Mesendoderm (in vitro differentiated cells): ENCODE measurements around the gene RASA3.

Source experiments
- DNase-seq: peaks from one replicate; pipeline ENCODE4 v3.0.0; 2013
- H2AK5ac ChIP-seq: 2 replicates; pipeline ENCODE4 v1.6.1; 2013; ENCODE audit warnings: low read length, inconsistent platforms
- H2BK120ac ChIP-seq: 2 replicates; pipeline ENCODE4 v1.6.1; 2013; ENCODE audit warnings: low read depth, mild to moderate bottlenecking, low read length, moderate library complexity, mixed read lengths
- H2BK15ac ChIP-seq: replicated peaks from 2 replicates; pipeline ENCODE4 v1.6.1; 2013; ENCODE audit warnings: low read depth, mild to moderate bottlenecking, moderate library complexity
- H2BK5ac ChIP-seq: 2 replicates; pipeline ENCODE4 v1.6.1; 2013; ENCODE audit warnings: low read length, inconsistent platforms
- H3K18ac ChIP-seq: 2 replicates; pipeline ENCODE4 v1.6.1; 2013; ENCODE audit warnings: mild to moderate bottlenecking, low read length, mixed read lengths
- H3K23ac ChIP-seq: one replicate; pipeline ENCODE4 v1.6.1; 2013; ENCODE audit warnings: low read length
- H3K27ac ChIP-seq: 2 replicates; pipeline ENCODE4 v1.5.1; 2013; ENCODE audit warnings: low read depth, mild to moderate bottlenecking, inconsistent platforms, low read length, moderate library complexity
- H3K27me3 ChIP-seq: 2 replicates; pipeline ENCODE4 v1.6.1; 2013; ENCODE audit warnings: low read length, control low read depth, mild to moderate bottlenecking, inconsistent platforms; ENCODE audit not compliant: insufficient read depth, poor library complexity
- H3K36me3 ChIP-seq: 2 replicates; pipeline ENCODE4 v1.6.1; 2013; ENCODE audit warnings: low read length, inconsistent platforms; ENCODE audit not compliant: control insufficient read depth, insufficient read depth
- H3K4ac ChIP-seq: one replicate; pipeline ENCODE4 v1.6.1; 2013; ENCODE audit warnings: low read depth, mild to moderate bottlenecking, low read length, moderate library complexity
- H3K4me1 ChIP-seq: 2 replicates; pipeline ENCODE4 v1.6.1; 2013; ENCODE audit warnings: low read depth, low read length, inconsistent platforms; ENCODE audit not compliant: control insufficient read depth
- H3K4me2 ChIP-seq: 2 replicates; pipeline ENCODE4 v1.6.1; 2013; ENCODE audit warnings: low read length
- H3K4me3 ChIP-seq: 2 replicates; pipeline ENCODE4 v1.5.1; 2013; ENCODE audit warnings: mild to moderate bottlenecking, low read length
- H3K56ac ChIP-seq: one replicate; pipeline ENCODE4 v1.6.1; 2013; ENCODE audit warnings: low read length
- H3K79me1 ChIP-seq: 2 replicates; pipeline ENCODE4 v1.6.1; 2013; ENCODE audit warnings: low read length, inconsistent platforms
- H3K79me2 ChIP-seq: 2 replicates; pipeline ENCODE4 v1.6.1; 2013; ENCODE audit warnings: mild to moderate bottlenecking, low read length; ENCODE audit not compliant: control insufficient read depth, insufficient read depth
- H3K9ac ChIP-seq: 2 replicates; pipeline ENCODE4 v1.6.1; 2013; ENCODE audit warnings: low read length, inconsistent platforms
- H4K5ac ChIP-seq: one replicate; pipeline ENCODE4 v1.6.1; 2013; ENCODE audit warnings: low read length
- H4K8ac ChIP-seq: one replicate; pipeline ENCODE4 v1.6.1; 2013; ENCODE audit warnings: low read depth, mild to moderate bottlenecking, control low read depth, low read length, moderate library complexity
- WGBS: extraction: QIAGEN DNeasy Blood & Tissue Kit; methylation state at CpG from one replicate; pipeline ENCODE4 v1.1.7; 2013; ENCODE audit warnings: low lambda C conversion rate, missing lambda C conversion rate; ENCODE audit not compliant: insufficient coverage; ENCODE audit errors: extremely low coverage; 5-methylcytosine and 5-hydroxymethylcytosine counted together

The RASA3 gene

DNA sequence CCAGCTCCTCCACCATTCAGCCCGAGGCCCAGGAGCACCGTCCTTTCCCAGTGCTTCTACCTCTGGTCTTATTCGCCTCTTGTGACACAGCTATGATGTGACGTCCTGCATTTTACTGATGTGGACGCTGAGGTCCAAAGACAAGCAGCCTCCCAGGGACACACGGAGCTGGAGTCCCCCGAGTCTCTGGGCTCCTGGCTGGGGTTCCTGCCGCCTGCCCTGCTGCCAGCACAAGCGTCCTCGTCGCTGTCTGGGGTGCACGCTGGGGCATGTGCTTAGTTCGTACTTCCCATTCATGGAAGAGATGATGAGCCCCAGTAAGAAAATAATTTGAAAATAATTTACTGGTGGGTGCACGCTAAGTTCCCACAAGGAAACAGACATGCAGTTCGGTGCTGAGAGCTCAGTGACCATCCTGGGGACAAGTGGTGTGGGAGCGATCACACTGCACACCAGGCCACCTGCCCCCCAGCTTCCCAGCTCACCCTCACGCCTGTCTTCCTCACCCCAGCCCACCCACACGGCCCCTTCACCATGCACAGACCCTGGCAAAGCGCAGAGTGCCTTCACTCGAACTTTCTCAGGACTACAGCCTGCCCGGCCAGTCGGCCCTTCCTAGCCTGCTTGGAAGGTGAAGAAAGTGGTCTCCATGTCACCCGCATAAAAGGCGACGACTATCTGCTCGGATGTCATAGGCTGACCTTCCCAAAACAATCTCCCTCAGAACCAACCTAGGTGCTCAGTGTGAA, 32.4 kb upstream of the RASA3 start:
- Histone ChIP-seq H3K27me3 (no peaks in the 10 kb centered on the region), H3K9ac (no peak overlapping the region), H3K56ac (no peak overlapping the region), H4K5ac (no peak overlapping the region), H3K18ac (no peak overlapping the region), H2BK5ac (no peak overlapping the region), H4K8ac (no peak overlapping the region), H3K79me1 (no peaks in the 10 kb centered on the region), H2BK15ac (no peak overlapping the region), H3K79me2 (no peaks in the 10 kb centered on the region), H3K36me3 (no peaks in the 10 kb centered on the region), H3K27ac (no peak overlapping the region), H3K4me2 (no peak overlapping the region), H3K23ac (no peak overlapping the region), H3K4ac (no peak overlapping the region), H2AK5ac (no peak overlapping the region), H3K4me1 (peaks cover 1% of the 10 kb centered on the region), H3K4me3 (no peak overlapping the region), H2BK120ac (no peak overlapping the region)
- WGBS: no CpG with 5 or more reads among the region's 26 CpGs
- no peak for DNase-seq

GRCh38 chr13:114164053-114164452, 31.6 kb upstream of the RASA3 start:
- Histone ChIP-seq H3K18ac (no peak overlapping the region), H3K56ac (no peak overlapping the region), H3K23ac (no peak overlapping the region), H2BK5ac (no peak overlapping the region), H3K4me2 (no peak overlapping the region), H3K79me2 (no peaks in the 10 kb centered on the region), H2BK120ac (no peak overlapping the region), H2BK15ac (no peak overlapping the region), H4K8ac (no peak overlapping the region), H3K4me3 (no peak overlapping the region), H3K4me1 (peaks cover 1% of the 10 kb centered on the region), H2AK5ac (no peak overlapping the region), H4K5ac (no peak overlapping the region), H3K27ac (no peak overlapping the region), H3K4ac (no peak overlapping the region), H3K9ac (no peak overlapping the region), H3K36me3 (no peaks in the 10 kb centered on the region), H3K27me3 (no peaks in the 10 kb centered on the region), H3K79me1 (no peaks in the 10 kb centered on the region)
- no CpG with 5 or more reads among the region's 14 CpGs for WGBS
- DNase-seq: no peak

GRCh38 chr13:114162533-114162922, 30.1 kb upstream of the RASA3 start:
- DNase-seq: no peak
- H2BK15ac ChIP-seq: no peak overlapping the region
- H3K23ac ChIP-seq: no peak overlapping the region
- no peak overlapping the region for H2AK5ac ChIP-seq
- no peak overlapping the region for H3K4ac ChIP-seq
- no CpG with 5 or more reads among the region's 16 CpGs for WGBS
- H3K9ac ChIP-seq: no peak overlapping the region
- H3K4me2 ChIP-seq: no peak overlapping the region
- no peak overlapping the region for H3K27ac ChIP-seq
- H4K8ac ChIP-seq: no peak overlapping the region
- no peak overlapping the region for H4K5ac ChIP-seq
- no peak overlapping the region for H2BK120ac ChIP-seq
- H3K4me3 ChIP-seq: no peak overlapping the region
- H3K18ac ChIP-seq: no peak overlapping the region
- H3K36me3 ChIP-seq: no peaks in the 10 kb centered on the region
- no peaks in the 10 kb centered on the region for H3K27me3 ChIP-seq
- peaks cover 1% of the 10 kb centered on the region for H3K4me1 ChIP-seq
- no peak overlapping the region for H3K56ac ChIP-seq
- H3K79me1 ChIP-seq: no peaks in the 10 kb centered on the region
- no peak overlapping the region for H2BK5ac ChIP-seq
- no peaks in the 10 kb centered on the region for H3K79me2 ChIP-seq

GRCh38 chr13:114161644-114162532, 29.5 kb upstream of the RASA3 start:
- Histone ChIP-seq H3K56ac (no peak overlapping the region), H3K27ac (no peak overlapping the region), H3K4me3 (no peak overlapping the region), H3K79me2 (no peaks in the 10 kb centered on the region), H3K4ac (no peak overlapping the region), H4K8ac (no peak overlapping the region), H3K18ac (no peak overlapping the region), H3K4me2 (no peak overlapping the region), H3K27me3 (no peaks in the 10 kb centered on the region), H3K36me3 (no peaks in the 10 kb centered on the region), H2BK15ac (no peak overlapping the region), H3K79me1 (no peaks in the 10 kb centered on the region), H3K4me1 (peaks cover 1% of the 10 kb centered on the region), H2AK5ac (no peak overlapping the region), H4K5ac (no peak overlapping the region), H3K23ac (peak overlapping the region; percentile 74), H2BK5ac (no peak overlapping the region), H3K9ac (no peak overlapping the region), H2BK120ac (no peak overlapping the region)
- no peak for DNase-seq
- no CpG with 5 or more reads among the region's 32 CpGs for WGBS

GRCh38 chr13:114161028-114161556, 28.7 kb upstream of the RASA3 start:
- peaks cover 1% of the 10 kb centered on the region for H3K4me1 ChIP-seq
- no peak overlapping the region for H4K5ac ChIP-seq
- no peak overlapping the region for H3K4ac ChIP-seq
- H3K79me2 ChIP-seq: no peaks in the 10 kb centered on the region
- no peak overlapping the region for H2BK120ac ChIP-seq
- H3K56ac ChIP-seq: no peak overlapping the region
- no peak overlapping the region for H3K23ac ChIP-seq
- H3K4me2 ChIP-seq: no peak overlapping the region
- WGBS: no CpG with 5 or more reads among the region's 47 CpGs
- no peak overlapping the region for H3K18ac ChIP-seq
- no peak overlapping the region for H3K27ac ChIP-seq
- no peak overlapping the region for H2BK5ac ChIP-seq
- no peaks in the 10 kb centered on the region for H3K79me1 ChIP-seq
- no peak overlapping the region for H4K8ac ChIP-seq
- no peaks in the 10 kb centered on the region for H3K27me3 ChIP-seq
- no peak overlapping the region for H3K9ac ChIP-seq
- no peak for DNase-seq
- no peaks in the 10 kb centered on the region for H3K36me3 ChIP-seq
- no peak overlapping the region for H3K4me3 ChIP-seq
- H2AK5ac ChIP-seq: no peak overlapping the region
- no peak overlapping the region for H2BK15ac ChIP-seq
